Stimulated activated naive CD8-positive, alpha-beta T cell treated with anti-CD3 and anti-CD28 coated beads, Interleukin-15, amount 100 ng/mL, for 72 hours (primary cell): ENCODE measurements around the gene KIFC3.
A peak's percentile ranks its signal among the peaks of the same experiment; 100 is the strongest.

ENCODE experiments used
- ATAC-seq: fragments of 150-1000 bp; cut with Tn5 transposase; 2 replicates; pipeline ENCODE4 v1.10.0; 2021; ENCODE audit warnings: mild to moderate bottlenecking, moderate library complexity
- DNase-seq, 2 donors: peaks; one replicate each; pipeline ENCODE4 v3.0.0; 2021 to 2022
- H3K27ac Mint-ChIP-seq, 2 donors: one replicate each; pipeline ENCODE4 v1.8.0; 2022; ENCODE audit warnings: mild to moderate bottlenecking in 2 of 2, mixed read lengths in 2 of 2, moderate library complexity in 2 of 2
- H3K27me3 Mint-ChIP-seq: one replicate; pipeline ENCODE4 v1.8.0; 2022; ENCODE audit warnings: mixed read lengths
- H3K4me1 Mint-ChIP-seq: one replicate; pipeline ENCODE4 v1.8.0; 2022; ENCODE audit warnings: mild to moderate bottlenecking, mixed read lengths
- H3K4me3 Mint-ChIP-seq, 2 donors: one replicate each; pipeline ENCODE4 v1.8.0; 2022; ENCODE audit warnings: mild to moderate bottlenecking in 2 of 2, mixed read lengths in 2 of 2, moderate library complexity in 1 of 2
- H3K9me3 Mint-ChIP-seq, 2 donors: one replicate each; pipeline ENCODE4 v1.8.0; 2022; ENCODE audit warnings: mixed read lengths in 2 of 2

The KIFC3 gene

DNA sequence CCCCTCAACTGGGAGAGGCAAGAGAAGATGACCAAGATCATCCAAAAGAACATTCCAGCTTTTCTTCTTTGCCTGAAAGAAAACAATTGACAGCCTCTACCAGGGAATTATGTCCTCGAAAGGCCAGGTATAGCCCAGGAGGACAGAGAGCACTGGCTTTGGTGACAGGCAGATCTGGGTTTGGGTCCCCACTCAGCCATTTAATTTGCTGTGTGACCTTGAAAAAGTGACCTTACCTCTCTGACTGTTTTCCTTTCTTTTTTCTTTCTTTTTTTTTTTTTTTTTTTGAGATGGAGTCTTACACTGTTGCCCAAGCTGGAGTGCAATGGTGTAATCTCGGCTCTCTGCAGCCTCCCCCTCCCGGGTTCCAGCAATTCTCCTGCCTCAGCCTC is 27.7 kb upstream of the KIFC3 start:
- Mint-ChIP-seq H3K4me1 (no peaks in the 10 kb centered on the region), H3K27ac (no peak overlapping the region), H3K27me3 (peaks cover 11% of the 10 kb centered on the region), H3K9me3 (no peaks in the 10 kb centered on the region), H3K4me3 (no peak overlapping the region)
- no peak for ATAC-seq
- DNase-seq, result no peak

- ATAC-seq (no peak), DNase-seq (no peak)
- no peak overlapping the region for H3K27ac Mint-ChIP-seq
- H3K4me3 Mint-ChIP-seq, result no peak overlapping the region
- peaks cover 13% of the 10 kb centered on the region for H3K27me3 Mint-ChIP-seq
- no peaks in the 10 kb centered on the region for H3K9me3 Mint-ChIP-seq
- H3K4me1 Mint-ChIP-seq, result no peaks in the 10 kb centered on the region
Observed at GRCh38 chr16:57828272-57829161, 26.2 kb upstream of the KIFC3 start.

GRCh38 chr16:57826706-57827625 is 24.7 kb upstream of the KIFC3 start:
- peaks cover 13% of the 10 kb centered on the region for H3K27me3 Mint-ChIP-seq

DNA sequence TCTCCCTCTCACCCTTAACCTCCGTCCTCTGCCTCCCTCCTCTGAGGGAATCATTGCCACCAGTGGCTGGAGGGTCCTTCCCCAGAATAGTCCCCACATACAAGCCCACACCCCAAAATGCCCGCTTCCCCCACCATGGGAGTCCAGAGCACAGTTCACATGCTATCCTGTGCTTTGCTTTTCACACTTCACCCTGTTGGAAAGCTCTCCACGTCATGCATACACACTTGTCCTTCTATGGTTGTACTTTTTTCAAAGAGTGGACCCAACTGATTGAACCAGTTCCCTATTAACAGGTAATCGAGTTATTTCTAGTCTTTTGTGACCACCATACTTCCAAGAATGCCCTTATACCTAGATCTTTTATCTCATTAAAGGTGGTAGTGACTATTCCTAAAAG is 23.8 kb upstream of the KIFC3 start:
- H3K4me3 Mint-ChIP-seq, result no peak overlapping the region
- no peak overlapping the region for H3K27ac Mint-ChIP-seq
- DNase-seq, result no peak
- peaks cover 13% of the 10 kb centered on the region for H3K27me3 Mint-ChIP-seq
- no peaks in the 10 kb centered on the region for H3K9me3 Mint-ChIP-seq
- no peak for ATAC-seq
- H3K4me1 Mint-ChIP-seq, result no peaks in the 10 kb centered on the region

More at GRCh38 chr16:57826706-57827625, 24.7 kb upstream of the KIFC3 start:
- H3K9me3 Mint-ChIP-seq, result no peaks in the 10 kb centered on the region
- ATAC-seq (no peak), DNase-seq (no peak)
- no peak overlapping the region for H3K27ac Mint-ChIP-seq
- H3K4me3 Mint-ChIP-seq, result no peak overlapping the region
- no peaks in the 10 kb centered on the region for H3K4me1 Mint-ChIP-seq

- Mint-ChIP-seq H3K4me3 (no peak overlapping the region), H3K4me1 (no peaks in the 10 kb centered on the region), H3K9me3 (no peaks in the 10 kb centered on the region), H3K27me3 (peaks cover 13% of the 10 kb centered on the region), H3K27ac (peak overlapping the region in 1 of 2 donors; percentile 12)
- ATAC-seq (no peak), DNase-seq (no peak)
Observed at GRCh38 chr16:57825298-57826044, 23.2 kb upstream of the KIFC3 start.

DNA sequence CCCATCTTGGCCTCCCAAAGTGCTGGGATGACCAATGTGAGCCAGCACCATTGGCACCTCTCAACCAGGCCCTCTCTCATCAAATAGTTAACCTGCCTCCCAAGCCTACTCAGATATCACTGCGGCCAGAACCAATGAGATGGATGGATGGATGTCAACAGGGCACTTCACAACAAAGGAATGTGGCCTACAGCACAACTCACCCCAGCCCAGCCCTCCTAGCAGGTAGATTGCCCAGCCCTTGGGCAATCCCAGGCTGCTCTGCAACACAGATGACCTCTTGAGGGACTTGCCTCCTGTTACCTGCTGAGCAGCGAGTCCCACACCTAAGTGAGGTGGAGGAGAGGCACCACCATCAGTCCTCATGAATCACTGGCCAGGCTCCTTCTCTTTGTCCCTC is 22.6 kb upstream of the KIFC3 start:
- ATAC-seq (no peak), DNase-seq (no peak)
- Mint-ChIP-seq H3K27ac (peak overlapping the region in 1 of 2 donors; percentile 12), H3K4me3 (no peak overlapping the region), H3K4me1 (no peaks in the 10 kb centered on the region), H3K9me3 (no peaks in the 10 kb centered on the region), H3K27me3 (peaks cover 13% of the 10 kb centered on the region)

DNA sequence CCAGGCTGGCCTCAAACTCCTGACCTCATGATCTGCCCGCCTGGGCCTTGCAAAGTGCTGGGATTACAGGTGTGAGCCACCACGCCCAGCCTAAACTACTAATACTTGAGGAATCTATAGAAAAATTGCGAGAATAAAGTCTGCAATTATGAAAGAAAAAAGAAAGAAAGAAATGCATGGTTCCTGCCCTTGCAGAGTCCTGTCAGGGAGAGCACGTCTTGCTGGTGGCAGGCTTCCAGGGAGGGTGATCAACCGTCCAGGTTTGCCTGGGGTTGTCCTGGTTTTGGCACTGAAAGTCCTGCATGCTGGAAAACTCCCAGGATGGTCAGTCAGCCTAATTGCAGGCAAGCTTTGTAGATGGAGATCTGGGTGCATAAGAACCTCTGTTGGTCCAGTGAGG is 21.5 kb upstream of the KIFC3 start:
- no peak for ATAC-seq
- Mint-ChIP-seq H3K27ac (no peak overlapping the region), H3K4me1 (no peaks in the 10 kb centered on the region), H3K27me3 (peaks cover 13% of the 10 kb centered on the region), H3K9me3 (no peaks in the 10 kb centered on the region), H3K4me3 (no peak overlapping the region)
- no peak for DNase-seq

GRCh38 chr16:57822856-57823255 is 20.6 kb upstream of the KIFC3 start:
- ATAC-seq (no peak), DNase-seq (no peak)
- Mint-ChIP-seq H3K27ac (no peak overlapping the region), H3K9me3 (no peaks in the 10 kb centered on the region), H3K4me1 (no peaks in the 10 kb centered on the region), H3K4me3 (no peak overlapping the region), H3K27me3 (peaks cover 13% of the 10 kb centered on the region)

GRCh38 chr16:57822018-57822553 is 19.8 kb upstream of the KIFC3 start:
- Mint-ChIP-seq H3K9me3 (no peaks in the 10 kb centered on the region), H3K27me3 (peaks cover 13% of the 10 kb centered on the region), H3K4me3 (no peak overlapping the region), H3K27ac (peak overlapping the region in 1 of 2 donors; percentile 63), H3K4me1 (no peaks in the 10 kb centered on the region)
- no peak for DNase-seq
- no peak for ATAC-seq

- H3K27ac Mint-ChIP-seq, result peak overlapping the region in 1 of 2 donors; percentile 63
- no peak overlapping the region for H3K4me3 Mint-ChIP-seq
- H3K9me3 Mint-ChIP-seq, result no peaks in the 10 kb centered on the region
- H3K4me1 Mint-ChIP-seq, result peaks cover 5% of the 10 kb centered on the region
- ATAC-seq (no peak), DNase-seq (no peak)
- peaks cover 13% of the 10 kb centered on the region for H3K27me3 Mint-ChIP-seq
Observed at GRCh38 chr16:57821149-57821971, 19.1 kb upstream of the KIFC3 start.

DNA sequence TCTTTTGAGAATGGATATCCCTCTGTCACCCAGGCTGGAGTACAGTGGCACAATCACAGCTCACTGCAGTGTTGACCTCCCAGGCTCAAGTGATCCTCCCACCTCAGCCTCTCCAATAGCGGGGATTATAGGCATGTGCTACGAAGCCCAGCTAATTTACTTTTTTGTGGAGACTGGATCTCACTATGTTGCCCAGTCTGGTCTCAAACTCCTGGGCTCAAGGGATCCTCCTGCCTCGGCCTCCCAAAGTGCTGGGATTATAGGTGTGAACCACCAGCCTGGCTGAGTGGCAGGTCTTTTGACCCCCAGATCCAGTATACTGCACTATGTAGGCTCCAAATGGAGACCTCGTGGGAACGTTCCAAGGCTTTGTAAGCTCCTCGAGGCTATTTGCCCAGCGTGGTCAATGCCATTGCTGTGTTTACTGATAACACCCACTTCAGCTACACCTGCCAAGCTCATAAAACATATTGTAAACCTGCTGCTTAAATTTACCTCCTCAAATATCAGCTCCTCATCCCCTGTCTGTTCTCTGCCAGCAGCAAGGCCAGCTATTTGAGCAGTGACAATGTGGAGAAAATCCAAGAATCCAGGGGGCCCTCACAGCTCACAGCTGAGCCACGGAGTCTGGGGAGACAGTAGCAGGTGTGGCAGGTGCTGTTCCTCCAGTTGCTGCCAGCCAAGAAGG is 16.2 kb upstream of the KIFC3 start:
- H3K27me3 Mint-ChIP-seq, result peaks cover 9% of the 10 kb centered on the region
- no peaks in the 10 kb centered on the region for H3K9me3 Mint-ChIP-seq
- H3K27ac Mint-ChIP-seq, result no peak overlapping the region
- no peak for DNase-seq
- peaks cover 16% of the 10 kb centered on the region for H3K4me1 Mint-ChIP-seq
- no peak overlapping the region for H3K4me3 Mint-ChIP-seq
- no peak for ATAC-seq

DNA sequence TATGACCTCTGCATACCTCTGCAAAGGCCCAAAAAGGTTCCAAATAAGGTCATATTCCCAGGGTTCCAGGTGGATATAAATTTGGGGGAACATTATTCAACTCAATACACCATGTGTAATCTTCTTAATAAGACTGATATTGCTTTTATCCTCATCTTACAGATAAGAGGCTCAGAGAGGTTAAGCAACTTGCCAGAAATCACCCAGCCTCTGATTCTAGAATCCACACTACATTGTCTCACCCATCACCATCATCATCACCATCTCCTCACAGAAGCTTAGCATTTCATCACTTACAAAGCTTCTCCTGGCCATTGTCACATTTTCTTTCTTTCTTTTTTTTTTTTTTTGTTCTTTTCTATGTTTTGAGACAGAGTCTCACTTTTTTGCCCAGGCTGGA is 15.4 kb upstream of the KIFC3 start:
- Mint-ChIP-seq H3K27me3 (peaks cover 14% of the 10 kb centered on the region), H3K27ac (no peak overlapping the region), H3K4me1 (peaks cover 16% of the 10 kb centered on the region), H3K4me3 (no peak overlapping the region), H3K9me3 (no peaks in the 10 kb centered on the region)
- DNase-seq (no peak), ATAC-seq (no peak)

- Mint-ChIP-seq H3K9me3 (no peaks in the 10 kb centered on the region), H3K4me3 (no peak overlapping the region), H3K27me3 (peaks cover 21% of the 10 kb centered on the region), H3K4me1 (peaks cover 16% of the 10 kb centered on the region), H3K27ac (no peak overlapping the region)
- ATAC-seq (peak; percentile 76), DNase-seq (peak in 1 of 2 donors; percentile 29)
Observed at GRCh38 chr16:57815987-57816745, 13.9 kb upstream of the KIFC3 start.
